ENCODE results near the gene GBE1.

Gene GBE1

GRCh38 chr3:81465510-81466200 is 295.8 kb downstream of the GBE1 start:
- no peak overlapping the region for H3K4me3 ChIP-seq
- in situ Hi-C loops (cut with MboI; ENCODE audit: low sequenced_read_pairs): no loop called here
- no peaks in the 10 kb centered on the region for H3K4me1 ChIP-seq
- no peak for DNase-seq (ENCODE audit: low spot score in 2 of 2)
- no peaks in the 10 kb centered on the region for H3K27me3 ChIP-seq (ENCODE audit: low read depth)
- no peaks in the 10 kb centered on the region for H3K36me3 ChIP-seq (replicated peaks)
- no peaks in the 10 kb centered on the region for H3K9me3 ChIP-seq

DNA sequence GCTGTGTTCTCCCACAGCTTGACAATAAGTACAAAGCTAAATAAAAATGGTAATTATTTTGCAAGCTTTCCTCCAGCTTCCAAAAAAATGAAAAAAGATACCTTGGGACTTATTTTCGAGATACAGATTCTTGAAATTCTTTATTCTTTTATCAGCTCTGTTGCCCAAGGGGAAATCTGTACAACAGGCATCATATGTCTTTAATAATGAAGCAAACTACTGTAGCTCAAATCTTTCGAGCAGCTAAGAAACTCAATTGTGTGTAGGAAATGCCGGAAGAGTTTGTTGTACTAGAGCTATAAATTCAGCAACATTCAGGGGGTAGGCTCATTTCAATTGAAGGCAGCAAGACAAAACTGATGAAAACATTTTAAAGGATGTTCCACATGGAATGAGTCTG is 297.7 kb downstream of the GBE1 start:
- no peaks in the 10 kb centered on the region for H3K9me3 ChIP-seq
- H3K4me3 ChIP-seq: no peak overlapping the region
- no peaks in the 10 kb centered on the region for H3K4me1 ChIP-seq
- H3K36me3 ChIP-seq (replicated peaks): no peaks in the 10 kb centered on the region
- in situ Hi-C loops (cut with MboI; ENCODE audit: low sequenced_read_pairs): no loop called here
- H3K27me3 ChIP-seq (ENCODE audit: low read depth): no peaks in the 10 kb centered on the region
- DNase-seq (ENCODE audit: low spot score in 2 of 2): no peak

DNA sequence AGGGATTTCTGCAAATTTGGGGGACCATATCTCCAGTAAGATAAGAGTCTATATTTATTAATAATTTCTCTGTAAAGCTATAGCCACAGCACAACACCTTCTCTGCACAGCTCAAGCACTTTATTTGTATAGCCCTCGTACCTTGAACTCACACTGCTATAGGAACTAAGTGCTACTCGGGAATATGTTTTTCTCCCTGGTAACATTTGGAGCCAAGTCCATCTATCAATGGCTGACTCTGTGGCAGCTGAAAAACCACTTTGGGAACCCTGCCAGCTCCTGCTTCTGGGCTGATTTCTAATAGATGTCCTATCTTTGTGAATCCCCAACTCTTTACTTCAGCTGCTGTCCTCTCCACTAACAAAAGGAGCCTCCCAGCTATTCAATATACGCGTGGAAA is 298.5 kb downstream of the GBE1 start:
- in situ Hi-C loops (cut with MboI; ENCODE audit: low sequenced_read_pairs): no loop called here
- no peaks in the 10 kb centered on the region for H3K36me3 ChIP-seq (replicated peaks)

GRCh38 chr3:81459733-81460132 is 301.7 kb downstream of the GBE1 start:
- DNase-seq (ENCODE audit: low spot score in 2 of 2): no peak
- H3K9me3 ChIP-seq: no peaks in the 10 kb centered on the region
- no peaks in the 10 kb centered on the region for H3K36me3 ChIP-seq (replicated peaks)
- no peak overlapping the region for H3K4me3 ChIP-seq
- H3K4me1 ChIP-seq: no peaks in the 10 kb centered on the region
- in situ Hi-C loops (cut with MboI; ENCODE audit: low sequenced_read_pairs): no loop called here
- H3K27me3 ChIP-seq (ENCODE audit: low read depth): no peaks in the 10 kb centered on the region

More for the DNA sequence above, 298.5 kb downstream of the GBE1 start:
- no peak for DNase-seq (ENCODE audit: low spot score in 2 of 2)
- Histone ChIP-seq H3K4me3 (no peak overlapping the region), H3K4me1 (no peaks in the 10 kb centered on the region), H3K27me3 (ENCODE audit: low read depth) (no peaks in the 10 kb centered on the region), H3K9me3 (no peaks in the 10 kb centered on the region)

DNA sequence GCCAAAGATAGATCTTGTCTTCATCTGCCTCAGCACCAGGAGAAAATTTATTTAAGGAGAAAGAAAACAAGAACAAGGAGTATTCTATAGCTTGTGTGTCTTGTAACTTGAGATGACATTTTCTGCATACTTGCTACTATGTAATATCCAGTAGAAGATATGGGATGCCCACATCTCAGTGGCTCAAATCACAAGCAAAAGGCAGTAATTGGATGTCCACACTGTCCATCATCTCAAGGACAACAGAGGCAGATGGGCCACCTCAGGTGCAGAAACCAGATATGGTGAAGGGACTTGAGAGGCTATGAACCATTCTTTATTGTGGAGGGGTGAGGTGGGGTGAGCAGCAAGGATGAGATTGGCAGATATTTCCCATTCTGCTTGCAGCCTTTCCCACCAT is 309.0 kb downstream of the GBE1 start:
- in situ Hi-C loops (cut with MboI; ENCODE audit: low sequenced_read_pairs): no loop called here
- no peak for DNase-seq (ENCODE audit: low spot score in 2 of 2)
- Histone ChIP-seq H3K4me3 (no peak overlapping the region), H3K9me3 (no peaks in the 10 kb centered on the region), H3K36me3 (replicated peaks) (no peaks in the 10 kb centered on the region), H3K27me3 (ENCODE audit: low read depth) (peaks cover 13% of the 10 kb centered on the region), H3K4me1 (peaks cover 17% of the 10 kb centered on the region)

DNA sequence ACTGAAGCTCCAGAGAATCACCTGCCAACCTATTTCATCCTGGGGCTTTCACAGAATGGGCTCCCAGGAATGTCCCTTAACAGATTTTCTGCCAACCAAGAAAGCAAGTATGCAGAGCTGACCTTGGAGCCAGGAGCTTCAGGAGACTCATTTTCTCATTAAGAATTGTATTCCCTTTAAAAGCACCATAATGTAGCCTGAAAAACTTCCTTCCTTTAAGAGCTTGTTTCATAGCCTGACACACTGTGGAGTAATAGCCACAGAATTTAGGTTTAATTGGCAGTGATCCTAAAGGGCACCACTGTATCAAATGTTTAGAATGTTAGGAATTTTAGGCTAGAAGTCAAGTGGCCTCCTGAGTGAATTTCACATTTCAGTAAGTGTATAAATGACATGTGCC is 309.8 kb downstream of the GBE1 start:
- H3K27me3 ChIP-seq (ENCODE audit: low read depth): peaks cover 15% of the 10 kb centered on the region
- no peak for DNase-seq (ENCODE audit: low spot score in 2 of 2)
- in situ Hi-C loops (cut with MboI; ENCODE audit: low sequenced_read_pairs): no loop called here
- peaks cover 17% of the 10 kb centered on the region for H3K4me1 ChIP-seq
- no peaks in the 10 kb centered on the region for H3K9me3 ChIP-seq
- no peak overlapping the region for H3K4me3 ChIP-seq
- no peaks in the 10 kb centered on the region for H3K36me3 ChIP-seq (replicated peaks)

DNA sequence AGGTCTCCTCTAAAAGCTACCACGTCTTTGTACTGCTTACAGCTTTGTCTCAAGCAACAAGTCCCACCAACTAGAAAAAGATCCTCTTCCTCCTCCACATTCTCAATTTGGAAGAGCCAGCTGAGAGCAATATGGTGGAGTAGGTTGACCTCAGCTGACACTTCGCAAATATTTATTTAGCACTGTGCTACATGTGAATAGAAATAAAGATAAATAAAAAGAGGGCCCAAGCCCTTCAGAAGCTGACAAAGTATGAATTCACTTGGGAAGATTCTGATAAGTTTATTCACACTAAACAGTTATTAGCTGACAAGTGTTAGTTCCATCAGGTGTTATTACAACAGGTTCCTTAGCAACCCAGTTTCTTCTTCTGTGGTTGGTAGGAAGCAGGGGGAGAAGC is 310.3 kb downstream of the GBE1 start:
- Histone ChIP-seq H3K4me1 (peaks cover 17% of the 10 kb centered on the region), H3K36me3 (replicated peaks) (no peaks in the 10 kb centered on the region), H3K27me3 (ENCODE audit: low read depth) (peaks cover 15% of the 10 kb centered on the region), H3K4me3 (no peak overlapping the region), H3K9me3 (no peaks in the 10 kb centered on the region)
- in situ Hi-C loops (cut with MboI; ENCODE audit: low sequenced_read_pairs): no loop called here
- DNase-seq (ENCODE audit: low spot score in 2 of 2): no peak

GRCh38 chr3:81446806-81447205 is 314.6 kb downstream of the GBE1 start:
- Histone ChIP-seq H3K4me3 (no peak overlapping the region), H3K9me3 (no peaks in the 10 kb centered on the region), H3K36me3 (replicated peaks) (no peaks in the 10 kb centered on the region), H3K4me1 (peaks cover 30% of the 10 kb centered on the region), H3K27me3 (ENCODE audit: low read depth) (peaks cover 15% of the 10 kb centered on the region)
- in situ Hi-C loops (cut with MboI; ENCODE audit: low sequenced_read_pairs): no loop called here
- DNase-seq (ENCODE audit: low spot score in 2 of 2): no peak

DNA sequence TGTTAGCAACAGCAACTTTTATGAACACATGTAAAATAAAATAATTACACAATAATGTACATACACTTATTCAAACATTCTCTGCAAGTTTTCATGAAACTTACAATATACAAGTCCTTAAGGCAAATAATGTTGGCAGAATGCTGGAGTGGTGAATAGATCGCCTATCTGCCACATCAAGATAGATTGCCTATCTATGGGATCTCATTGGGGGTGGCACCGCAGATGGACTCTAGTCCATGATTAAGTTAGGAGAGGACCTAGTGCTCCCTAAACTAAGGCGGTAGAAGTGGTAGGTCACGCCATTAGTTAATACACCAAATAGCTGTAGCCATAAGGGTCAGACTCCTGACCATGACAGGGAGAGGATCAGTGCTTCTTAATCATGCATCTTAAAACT is 315.7 kb downstream of the GBE1 start:
- in situ Hi-C loops (cut with MboI; ENCODE audit: low sequenced_read_pairs): no loop called here
- H3K4me3 ChIP-seq: no peak overlapping the region
- H3K36me3 ChIP-seq (replicated peaks): no peaks in the 10 kb centered on the region

DNA sequence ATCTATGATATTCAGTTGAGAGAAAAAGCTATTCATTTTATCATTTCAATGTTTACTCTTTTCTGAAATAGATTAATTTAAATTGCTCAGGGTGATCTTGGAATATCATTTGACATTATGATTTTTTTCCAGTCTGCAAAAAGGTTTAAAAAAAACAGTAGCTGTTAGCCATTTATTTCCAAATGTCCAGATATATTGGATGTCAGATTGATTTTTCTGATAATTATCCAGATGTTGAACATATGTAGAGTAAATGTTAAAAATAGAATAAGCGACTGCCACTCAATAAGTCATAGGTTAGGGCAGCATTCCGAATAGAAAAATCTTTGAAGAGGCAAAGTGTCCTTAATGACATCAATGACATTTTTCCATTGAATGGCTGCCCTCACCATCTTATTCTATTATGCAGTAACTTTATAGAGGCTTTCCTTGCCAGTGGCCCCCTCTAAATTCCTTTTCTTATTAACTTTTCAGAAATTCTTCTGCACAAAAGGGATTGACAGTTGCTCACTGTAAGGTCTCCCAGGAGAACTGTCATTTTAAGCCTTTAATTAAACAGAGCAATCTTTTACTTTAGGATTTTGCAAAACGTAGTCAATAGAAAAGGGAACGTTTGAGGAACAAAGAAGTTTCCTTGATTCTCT is 316.5 kb downstream of the GBE1 start:
- peaks cover 30% of the 10 kb centered on the region for H3K4me1 ChIP-seq
- peaks cover 15% of the 10 kb centered on the region for H3K27me3 ChIP-seq (ENCODE audit: low read depth)
- no peak overlapping the region for H3K4me3 ChIP-seq
- no peaks in the 10 kb centered on the region for H3K9me3 ChIP-seq
- in situ Hi-C loops (cut with MboI; ENCODE audit: low sequenced_read_pairs): no loop called here
- H3K36me3 ChIP-seq (replicated peaks): no peaks in the 10 kb centered on the region
- DNase-seq (ENCODE audit: low spot score in 2 of 2): peak; percentile 47 to 99

More for the DNA sequence above, 315.7 kb downstream of the GBE1 start:
- Histone ChIP-seq H3K4me1 (peaks cover 30% of the 10 kb centered on the region), H3K27me3 (ENCODE audit: low read depth) (peaks cover 15% of the 10 kb centered on the region), H3K9me3 (no peaks in the 10 kb centered on the region)
- no peak for DNase-seq (ENCODE audit: low spot score in 2 of 2)

- H3K27me3 ChIP-seq (ENCODE audit: low read depth): peaks cover 15% of the 10 kb centered on the region
- peaks cover 23% of the 10 kb centered on the region for H3K4me1 ChIP-seq
- DNase-seq (ENCODE audit: low spot score in 2 of 2): peak in 1 of 2 experiments; percentile 18
- no peaks in the 10 kb centered on the region for H3K9me3 ChIP-seq
- H3K36me3 ChIP-seq (replicated peaks): no peaks in the 10 kb centered on the region
- in situ Hi-C loops (cut with MboI; ENCODE audit: low sequenced_read_pairs): no loop called here
- no peak overlapping the region for H3K4me3 ChIP-seq
These were observed 317.5 kb downstream of the GBE1 start for GRCh38 chr3:81443958-81444357.

DNA sequence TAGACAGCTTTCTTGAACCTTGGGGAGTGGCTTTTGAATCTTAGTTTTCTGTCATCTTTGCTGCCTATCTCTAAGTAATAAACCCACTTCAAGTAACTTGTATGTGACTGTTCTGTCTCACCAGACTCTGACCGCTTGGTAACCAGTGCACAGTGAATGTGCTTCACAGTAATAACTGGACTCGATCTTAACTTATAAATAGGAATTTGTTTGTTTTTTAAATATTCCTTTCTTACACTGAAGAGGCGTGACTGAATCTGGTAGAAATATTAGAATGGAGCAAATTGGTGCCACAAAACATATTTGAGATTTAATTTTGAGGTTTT is 318.0 kb downstream of the GBE1 start:
- peaks cover 11% of the 10 kb centered on the region for H3K27me3 ChIP-seq (ENCODE audit: low read depth)
- no peak for DNase-seq (ENCODE audit: low spot score in 2 of 2)
- H3K4me1 ChIP-seq: peaks cover 20% of the 10 kb centered on the region
- in situ Hi-C loops (cut with MboI; ENCODE audit: low sequenced_read_pairs): no loop called here
- no peak overlapping the region for H3K4me3 ChIP-seq
- H3K36me3 ChIP-seq (replicated peaks): no peaks in the 10 kb centered on the region
- no peaks in the 10 kb centered on the region for H3K9me3 ChIP-seq

DNA sequence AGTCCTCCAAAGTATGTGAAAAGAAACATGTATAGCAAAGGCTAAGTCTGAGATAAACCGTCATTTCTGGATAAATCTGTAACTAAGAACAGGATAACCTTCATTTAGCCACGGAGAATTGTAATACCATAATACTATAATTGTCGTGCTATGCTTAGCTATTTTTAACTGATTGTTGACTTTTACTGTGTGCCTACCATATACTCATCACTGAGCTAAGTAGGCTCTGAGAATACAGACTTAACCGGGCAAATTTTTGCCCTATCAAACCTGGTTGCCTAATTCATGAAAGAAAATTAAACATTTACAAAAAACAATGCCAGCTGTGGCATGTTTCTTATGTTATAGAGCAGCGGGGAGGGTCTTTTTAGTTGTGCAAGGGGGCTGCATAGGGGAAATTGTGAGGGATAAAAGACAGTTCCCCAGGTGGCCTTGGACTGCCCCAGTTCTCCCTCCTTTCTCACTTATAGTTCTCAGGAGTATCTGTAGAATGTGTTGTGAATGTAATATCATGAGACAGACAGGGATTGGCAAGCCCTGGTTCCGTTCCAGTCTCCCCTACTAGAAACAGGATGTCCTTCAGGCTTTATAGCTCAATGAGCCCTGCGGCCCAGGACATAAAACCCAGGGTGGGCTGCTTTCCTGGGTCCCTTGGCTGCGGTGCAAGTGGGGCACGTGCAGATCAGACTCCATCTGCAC is 318.5 kb downstream of the GBE1 start:
- H3K4me3 ChIP-seq: no peak overlapping the region
- peaks cover 20% of the 10 kb centered on the region for H3K4me1 ChIP-seq
- H3K9me3 ChIP-seq: no peaks in the 10 kb centered on the region
- peaks cover 5% of the 10 kb centered on the region for H3K27me3 ChIP-seq (ENCODE audit: low read depth)
- in situ Hi-C loops (cut with MboI; ENCODE audit: low sequenced_read_pairs): no loop called here
- DNase-seq (ENCODE audit: low spot score in 2 of 2): no peak
- H3K36me3 ChIP-seq (replicated peaks): no peaks in the 10 kb centered on the region

DNA sequence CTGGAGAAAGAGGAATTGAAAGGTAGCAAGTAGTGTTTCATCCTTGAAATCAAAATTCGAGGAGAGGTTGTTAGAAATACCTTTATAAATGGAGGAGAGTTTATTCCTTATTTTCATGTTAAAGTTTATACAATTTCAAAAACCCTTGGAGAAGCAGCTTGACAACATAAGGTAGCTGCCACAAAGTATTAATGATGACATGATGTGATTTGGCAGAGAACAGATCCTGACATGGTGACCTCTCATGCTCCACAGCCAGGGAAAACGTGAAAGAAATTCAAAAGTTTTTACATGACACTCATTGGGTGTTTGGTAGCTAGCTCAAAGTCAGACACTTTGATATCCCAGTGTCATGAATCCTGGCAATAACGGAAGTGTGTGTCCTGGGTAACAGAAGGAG is 320.8 kb downstream of the GBE1 start:
- Histone ChIP-seq H3K36me3 (replicated peaks) (no peaks in the 10 kb centered on the region), H3K27me3 (ENCODE audit: low read depth) (peaks cover 9% of the 10 kb centered on the region; the same call in 1 of the 2 replicates), H3K4me1 (peaks cover 19% of the 10 kb centered on the region), H3K9me3 (no peaks in the 10 kb centered on the region), H3K4me3 (no peak overlapping the region)
- in situ Hi-C loops (cut with MboI; ENCODE audit: low sequenced_read_pairs): no loop called here
- DNase-seq (ENCODE audit: low spot score in 2 of 2): no peak

All from HAP-1 (cell line).